ENCODE results near the gene KCNH3.

Gene KCNH3

GRCh38 chr12:49538510-49539403 is at the start of gene KCNH3:
KCNH3 (plus strand) TSS chr12:49539030; CDS start chr12:49539417, 387 bp downstream.
- peak within 1 kb of the TSS; percentile 39 for H3K4me3 ChIP-seq (ENCODE audit: low read depth, low read length)
- TF ChIP-seq CTCF (IDR thresholded peaks at IDR 0.05; ENCODE audit: low read depth, low read length, missing control alignments): no peak
- peak; percentile 22 for DNase-seq (ENCODE audit: low read depth)

GRCh38 chr12:49489154-49489553 is 49.7 kb upstream of the KCNH3 start:
- no peak for DNase-seq (ENCODE audit: low read depth)
- H3K4me3 ChIP-seq (ENCODE audit: low read depth, low read length): no peak overlapping the region
- TF ChIP-seq CTCF (IDR thresholded peaks at IDR 0.05; ENCODE audit: low read depth, low read length, missing control alignments): no peak

GRCh38 chr12:49489720-49490119 is 49.1 kb upstream of the KCNH3 start:
- no peak for TF ChIP-seq CTCF (IDR thresholded peaks at IDR 0.05; ENCODE audit: low read depth, low read length, missing control alignments)
- H3K4me3 ChIP-seq (ENCODE audit: low read depth, low read length): no peak overlapping the region
- no peak for DNase-seq (ENCODE audit: low read depth)

GRCh38 chr12:49491823-49492222 is 47.0 kb upstream of the KCNH3 start:
- TF ChIP-seq CTCF (IDR thresholded peaks at IDR 0.05; ENCODE audit: low read depth, low read length, missing control alignments): no peak
- H3K4me3 ChIP-seq (ENCODE audit: low read depth, low read length): no peak overlapping the region
- no peak for DNase-seq (ENCODE audit: low read depth)

GRCh38 chr12:49493900-49494299 is 44.9 kb upstream of the KCNH3 start:
- DNase-seq (ENCODE audit: low read depth): no peak
- TF ChIP-seq CTCF (IDR thresholded peaks at IDR 0.05; ENCODE audit: low read depth, low read length, missing control alignments): no peak
- no peak overlapping the region for H3K4me3 ChIP-seq (ENCODE audit: low read depth, low read length)

GRCh38 chr12:49496417-49497360 is 42.1 kb upstream of the KCNH3 start:
- no peak for TF ChIP-seq CTCF (IDR thresholded peaks at IDR 0.05; ENCODE audit: low read depth, low read length, missing control alignments)
- no peak for DNase-seq (ENCODE audit: low read depth)
- H3K4me3 ChIP-seq (ENCODE audit: low read depth, low read length): no peak overlapping the region

Data from GM12864 (cell line).